OCI-LY3 (cell line): ENCODE results near the gene WDR5.

ENCODE experiments used
- EZH2phosphoT487 ChIP-seq: fragments of 200-600 bp; shearing (Covaris generic); IDR thresholded peaks from 2 replicates; pipeline ENCODE4 v1.6.1; 2018; ENCODE audit warnings: antibody characterized with exemption, mixed run types, low read depth
- TF ChIP-seq, protein P1 (sequence below): fragments of 200-600, 300-600 bp; sonication (generic); IDR thresholded peaks from 2 replicates; pipeline ENCODE4 v1.5.1; 2014; ENCODE audit warnings: antibody characterized with exemption, low read length, low read depth

DNA sequence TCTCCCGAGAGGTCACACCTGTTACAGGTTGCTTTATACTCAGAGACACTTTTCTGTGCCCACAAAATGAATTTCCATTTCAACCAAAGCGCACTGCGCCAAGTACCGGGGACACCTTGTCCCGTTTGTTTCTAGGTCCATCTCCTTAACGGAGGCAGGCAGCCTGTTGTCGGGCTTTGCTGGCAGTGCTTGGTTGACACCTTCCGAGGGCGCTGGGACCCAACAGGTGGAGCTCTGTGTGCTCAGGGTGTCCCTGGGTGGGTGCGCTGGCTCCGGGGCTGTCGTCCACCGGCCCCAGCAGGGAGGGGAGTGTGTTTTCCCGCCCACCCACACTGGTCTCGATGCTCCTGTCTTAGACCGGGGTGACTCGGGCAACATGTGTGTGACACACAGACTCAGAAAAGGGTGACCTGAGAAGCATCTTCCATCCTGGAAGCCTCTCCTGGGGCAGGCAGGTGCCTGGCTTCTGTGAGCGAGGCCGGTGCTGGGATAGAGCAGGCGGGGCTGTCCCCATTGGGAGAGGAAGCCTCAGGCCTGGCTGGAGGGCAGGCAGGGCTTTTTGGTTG is 20.0 kb downstream of the WDR5 start:
- TF ChIP-seq, protein P1, sequence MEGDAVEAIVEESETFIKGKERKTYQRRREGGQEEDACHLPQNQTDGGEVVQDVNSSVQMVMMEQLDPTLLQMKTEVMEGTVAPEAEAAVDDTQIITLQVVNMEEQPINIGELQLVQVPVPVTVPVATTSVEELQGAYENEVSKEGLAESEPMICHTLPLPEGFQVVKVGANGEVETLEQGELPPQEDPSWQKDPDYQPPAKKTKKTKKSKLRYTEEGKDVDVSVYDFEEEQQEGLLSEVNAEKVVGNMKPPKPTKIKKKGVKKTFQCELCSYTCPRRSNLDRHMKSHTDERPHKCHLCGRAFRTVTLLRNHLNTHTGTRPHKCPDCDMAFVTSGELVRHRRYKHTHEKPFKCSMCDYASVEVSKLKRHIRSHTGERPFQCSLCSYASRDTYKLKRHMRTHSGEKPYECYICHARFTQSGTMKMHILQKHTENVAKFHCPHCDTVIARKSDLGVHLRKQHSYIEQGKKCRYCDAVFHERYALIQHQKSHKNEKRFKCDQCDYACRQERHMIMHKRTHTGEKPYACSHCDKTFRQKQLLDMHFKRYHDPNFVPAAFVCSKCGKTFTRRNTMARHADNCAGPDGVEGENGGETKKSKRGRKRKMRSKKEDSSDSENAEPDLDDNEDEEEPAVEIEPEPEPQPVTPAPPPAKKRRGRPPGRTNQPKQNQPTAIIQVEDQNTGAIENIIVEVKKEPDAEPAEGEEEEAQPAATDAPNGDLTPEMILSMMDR, result no peak
- no peak for TF ChIP-seq EZH2phosphoT487
